Heart left ventricle (tissue), 16 donors: ENCODE measurements around the gene SLIT3. TPM values are rescaled to one million over a fixed set of nuclear protein-coding genes. Genes with fewer than 3 reads are reported as not detected.

Source experiments
- ATAC-seq, 4 donors: fragments of 200-7000 bp; cut with Tn5 transposase; one replicate each; pipeline ENCODE4 v1.9.1; 2020 to 2022; ENCODE audit warnings: moderate library complexity in 4 of 4, mild to moderate bottlenecking in 3 of 4, moderate number of reproducible peaks in 1 of 4
- DNase-seq, 5 donors: peaks; one replicate each; pipeline ENCODE4 v3.0.0-alpha.2; 2020
- H3K27ac ChIP-seq, 12 donors: fragments of 200-600 bp; sonication (generic) in 4 of 12; one replicate each; pipeline versions ENCODE4 v1.5.0 to v1.8.0; 2016 to 2022; ENCODE audit warnings: mild to moderate bottlenecking in 2 of 12
- H3K27me3 ChIP-seq, 9 donors: fragments of 200-600 bp; sonication (generic) in 2 of 9; one replicate each; pipeline versions ENCODE4 v1.5.1 to v1.8.0; 2016 to 2022; ENCODE audit warnings: mild to moderate bottlenecking in 3 of 9
- H3K36me3 ChIP-seq, 9 donors: fragments of 200-600 bp; sonication (generic) in 2 of 9; one replicate each; pipeline versions ENCODE4 v1.5.0 to v1.8.0; 2018 to 2022; ENCODE audit warnings: mild to moderate bottlenecking in 2 of 9
- H3K4me1 ChIP-seq, 12 donors: fragments of 200-600 bp; sonication (generic) in 4 of 12; one replicate each; pipeline versions ENCODE4 v1.5.0 to v1.8.0; 2016 to 2022; ENCODE audit warnings: mild to moderate bottlenecking in 3 of 12
- H3K4me3 ChIP-seq, 12 donors: fragments of 200-600 bp; sonication (generic) in 4 of 12; one replicate each; pipeline versions ENCODE4 v1.5.0 to v1.8.0; 2017 to 2022; ENCODE audit warnings: mild to moderate bottlenecking in 9 of 12, moderate library complexity in 4 of 12
- H3K9me3 ChIP-seq, 12 donors: fragments of 200-600 bp; sonication (generic) in 4 of 12; one replicate each; pipeline versions ENCODE4 v1.5.0 to v1.8.0; 2016 to 2022; ENCODE audit warnings: mild to moderate bottlenecking in 1 of 12
- POLR2A ChIP-seq, 2 donors: fragments of 450-650 bp; IDR thresholded peaks; one replicate each; pipeline ENCODE4 v1.6.1; 2017; ENCODE audit warnings: antibody characterized with exemption in 2 of 2, mild to moderate bottlenecking in 2 of 2, moderate library complexity in 2 of 2
- WGBS, 4 donors: extraction: QIAGEN DNeasy Blood & Tissue Kit in 2 of 4; methylation state at CpG; one replicate each; pipeline versions ENCODE4 v1.1.5 to v1.1.7; 2013 to 2018; 5-methylcytosine and 5-hydroxymethylcytosine counted together
- intact Hi-C, 10 donors: fragments of 100-400 bp; cut with DNase I; formaldehyde crosslinking; loops; one replicate each; pipeline versions ENCODE4 v1.11.1 to v1.14.2; 2022
- polyA plus RNA-seq, 2 donors: library from polyadenylated mRNA; stranded (reverse); fragments of 200-250 nt; gene quantifications; one replicate each; pipeline ENCODE4 v1.2.3, GENCODE V29; 2013
- total RNA-seq, 9 donors: library from RNA; depleted of rRNA in 2 of 9; stranded (reverse); fragments of >200 nt in 2 of 9; fragmentation: NEBNext Ultra II Directional in 3 of 9; extraction: Animal tissue kit (Norgen Biotek cat#: 25700) in 3 of 9; gene quantifications; one replicate each; pipeline versions ENCODE4 v1.1.0 to v1.2.4, GENCODE V29; 2016 to 2023
- TF ChIP-seq, protein P1 (sequence below), 12 donors: fragments of 200-600 bp; sonication (generic) in 4 of 12; IDR thresholded peaks; one replicate each; pipeline versions ENCODE4 v1.5.0 to v1.8.0; 2018 to 2022; ENCODE audit warnings: antibody characterized with exemption in 12 of 12, mild to moderate bottlenecking in 5 of 12
- donor health status: ischemic (EF 13 %, LVEDD 7.1; RV severe dilation, severe dysfunction).
- donor health status: healthy with polysubstance abuse.
- donor health status: DM: no; HTN: yes; CAD: no.
- donor health status: DM: no; HTN: no; CAD: no.
- donor health status: ischemic (EF 25% LVEDD 6.9; RV normal size, moderate dysfunction).
- donor health status: ischemic (EF 25% LVEDD 5.7; RV mildly dilated, moderate dysfunction).
- donor health status: healthy.
- donor health status: DM: yes; HTN: yes; CAD: no.
- donor health status: ischemic (EF 35%, LVEDD 5.7; RV mildly dilated, moderate dysfunction).
- donor health status: nonischemic (EF 11% LVEDD 7.7; RV severe dilation, severe dysfunction).
- donor health status: DM: yes; HTN: yes; CAD: no.
- donor health status: PGD.
- donor health status: ischemic (EF 29% LVEDD 5.4; RV normal size, mild dysfunction).
- donor health status: nonischemic (EF 23%, LVEDD 6.1; RV moderate dilation, normal function).

The SLIT3 gene
- total and polyA plus RNA-seq, 11 donors = 2.3 to 40.3 (median 14.4) TPM

DNA sequence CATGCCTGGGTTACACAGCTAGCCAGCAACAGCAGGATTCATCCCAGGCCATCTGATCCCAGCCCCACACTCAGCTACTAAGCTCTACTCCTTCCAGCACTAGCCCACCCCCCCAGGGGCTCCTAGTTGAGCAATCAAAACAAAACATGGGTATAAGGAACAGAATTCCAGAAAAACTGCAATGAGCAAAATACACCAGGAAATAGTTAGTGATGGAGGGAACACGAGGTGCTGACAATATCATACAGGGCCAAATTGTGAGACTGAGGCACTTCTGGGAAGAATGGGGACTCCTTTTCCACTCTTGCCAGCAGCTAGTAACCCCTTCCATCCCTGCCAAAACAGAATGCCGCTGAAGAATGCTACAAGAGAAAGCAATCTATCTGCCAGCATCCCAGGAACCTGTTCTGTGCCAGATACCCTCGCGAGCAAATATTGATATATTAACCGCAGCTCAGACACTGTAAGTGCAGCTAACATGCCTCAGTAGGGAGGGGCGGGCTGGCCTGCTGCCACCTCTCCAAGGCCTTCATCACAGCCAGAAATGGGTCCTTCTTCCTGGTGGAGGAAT lies 161.4 kb downstream of the SLIT3 start:
- Histone ChIP-seq H3K36me3 (no peaks in the 10 kb centered on the region), H3K27ac (no peak overlapping the region), H3K9me3 (no peaks in the 10 kb centered on the region), H3K4me1 (peaks cover 0 to 24% (median 4%) of the 10 kb centered on the region in 12 donors), H3K27me3 (no peaks in the 10 kb centered on the region), H3K4me3 (no peak overlapping the region)
- intact Hi-C loops = no loop called here
- TF ChIP-seq POLR2A (IDR thresholded peaks at IDR 0.05) = no peak
- TF ChIP-seq, protein P1, sequence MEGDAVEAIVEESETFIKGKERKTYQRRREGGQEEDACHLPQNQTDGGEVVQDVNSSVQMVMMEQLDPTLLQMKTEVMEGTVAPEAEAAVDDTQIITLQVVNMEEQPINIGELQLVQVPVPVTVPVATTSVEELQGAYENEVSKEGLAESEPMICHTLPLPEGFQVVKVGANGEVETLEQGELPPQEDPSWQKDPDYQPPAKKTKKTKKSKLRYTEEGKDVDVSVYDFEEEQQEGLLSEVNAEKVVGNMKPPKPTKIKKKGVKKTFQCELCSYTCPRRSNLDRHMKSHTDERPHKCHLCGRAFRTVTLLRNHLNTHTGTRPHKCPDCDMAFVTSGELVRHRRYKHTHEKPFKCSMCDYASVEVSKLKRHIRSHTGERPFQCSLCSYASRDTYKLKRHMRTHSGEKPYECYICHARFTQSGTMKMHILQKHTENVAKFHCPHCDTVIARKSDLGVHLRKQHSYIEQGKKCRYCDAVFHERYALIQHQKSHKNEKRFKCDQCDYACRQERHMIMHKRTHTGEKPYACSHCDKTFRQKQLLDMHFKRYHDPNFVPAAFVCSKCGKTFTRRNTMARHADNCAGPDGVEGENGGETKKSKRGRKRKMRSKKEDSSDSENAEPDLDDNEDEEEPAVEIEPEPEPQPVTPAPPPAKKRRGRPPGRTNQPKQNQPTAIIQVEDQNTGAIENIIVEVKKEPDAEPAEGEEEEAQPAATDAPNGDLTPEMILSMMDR (IDR thresholded peaks at IDR 0.05) = no peak
- 29 to 34% (median 32%) methylated on average over 3 to 6 of the region's 6 CpGs for WGBS, 4 donors
- DNase-seq (no peak), ATAC-seq (no peak)

DNA sequence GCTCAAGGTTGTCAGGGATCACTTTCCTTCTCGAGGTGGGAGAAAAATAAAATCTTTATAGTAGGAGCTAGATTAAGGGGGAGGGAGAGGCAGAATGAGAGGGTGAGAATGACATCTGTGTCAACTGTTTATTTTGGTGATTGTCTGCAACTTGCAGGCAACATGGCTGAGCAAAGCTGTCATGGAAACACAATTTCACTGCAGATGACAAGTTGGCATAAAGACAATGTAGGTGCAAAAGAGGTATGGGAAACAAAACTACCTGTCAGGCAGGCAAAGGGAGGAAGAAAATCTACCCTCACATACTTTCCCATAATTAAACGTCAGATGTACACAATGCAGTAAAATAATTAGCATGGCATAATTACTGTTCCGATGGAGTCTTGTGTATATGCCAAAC lies 167.4 kb downstream of the SLIT3 start:
- ATAC-seq (no peak), DNase-seq (no peak)
- intact Hi-C loops = loop anchor here in 1 of 10 donors (5.0 kb wide), 1 partner anchor 54 kb away; no protein-coding TSS in a partner anchor
- Histone ChIP-seq H3K4me1 (peaks cover 0 to 16% (median 0%) of the 10 kb centered on the region in 12 donors), H3K36me3 (no peaks in the 10 kb centered on the region), H3K9me3 (no peaks in the 10 kb centered on the region), H3K4me3 (no peak overlapping the region), H3K27ac (no peak overlapping the region), H3K27me3 (no peaks in the 10 kb centered on the region)
- WGBS, 4 donors = 66 to 71% (median 68%) methylated on average over 3 of the region's 3 CpGs
- TF ChIP-seq, protein P1 (IDR thresholded peaks at IDR 0.05) = no peak
- TF ChIP-seq POLR2A (IDR thresholded peaks at IDR 0.05) = no peak

DNA sequence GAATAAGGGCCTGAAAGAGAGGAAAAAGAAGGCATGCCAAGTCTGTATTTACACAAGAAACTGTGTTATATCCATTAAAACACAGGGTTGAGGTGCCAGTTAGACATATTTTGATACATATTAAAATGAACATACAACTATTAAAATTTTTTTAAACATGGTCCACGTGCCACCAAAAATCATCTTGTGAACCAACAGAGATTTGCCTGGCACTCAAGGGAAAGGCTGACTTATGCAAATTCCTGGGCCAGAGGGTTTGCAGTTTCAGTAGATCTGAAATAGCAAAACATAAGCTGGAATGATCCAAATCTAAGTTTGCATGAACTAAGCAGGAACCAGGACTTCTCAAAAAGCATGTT lies 168.7 kb downstream of the SLIT3 start:
- Histone ChIP-seq H3K4me1 (peaks cover 0 to 17% (median 0%) of the 10 kb centered on the region in 12 donors), H3K27ac (no peak overlapping the region), H3K4me3 (no peak overlapping the region), H3K36me3 (no peaks in the 10 kb centered on the region), H3K9me3 (no peaks in the 10 kb centered on the region), H3K27me3 (no peaks in the 10 kb centered on the region)
- 64 to 69% (median 66%) methylated on average over 1 of the region's 1 CpG for WGBS, 4 donors
- DNase-seq (no peak), ATAC-seq (no peak)
- no peak for TF ChIP-seq POLR2A (IDR thresholded peaks at IDR 0.05)
- TF ChIP-seq, protein P1 (IDR thresholded peaks at IDR 0.05) = no peak
- intact Hi-C loops = loop anchor here in 1 of 10 donors (5.0 kb wide), 1 partner anchor 55 kb away; no protein-coding TSS in a partner anchor

DNA sequence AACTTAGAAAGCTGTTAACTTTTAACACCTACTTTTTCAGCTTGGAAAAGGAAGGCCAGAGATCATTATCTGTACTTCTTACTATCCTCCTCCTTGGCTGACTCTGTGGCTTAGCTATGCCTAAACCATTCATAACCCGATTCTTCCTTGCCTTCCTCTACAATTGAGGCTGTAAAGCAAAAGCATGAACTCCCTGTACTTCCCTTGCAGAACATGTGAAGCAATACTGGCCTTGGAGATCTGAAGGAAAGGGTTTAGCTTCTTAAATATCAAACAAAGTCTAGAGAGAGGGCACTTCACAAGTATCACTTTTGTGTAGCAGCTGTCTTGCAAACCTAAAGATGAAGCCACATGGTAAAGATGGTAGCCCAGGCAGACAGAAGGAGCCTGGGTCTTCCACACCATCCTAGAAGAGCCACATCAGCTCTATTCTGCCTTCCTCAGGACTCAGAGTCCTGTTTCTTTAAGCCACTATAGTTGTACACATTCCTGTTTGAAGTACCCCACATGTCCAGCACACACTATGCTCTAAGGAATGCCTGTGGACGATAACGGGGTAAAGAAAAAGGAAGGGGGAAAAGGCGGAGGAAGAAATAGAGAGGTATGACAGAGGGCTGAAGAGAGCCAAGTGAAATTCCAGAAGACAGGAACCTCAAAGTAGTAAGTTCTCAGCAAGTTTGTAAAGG lies 169.2 kb downstream of the SLIT3 start:
- no peak overlapping the region for H3K27ac ChIP-seq
- TF ChIP-seq POLR2A (IDR thresholded peaks at IDR 0.05) = no peak
- TF ChIP-seq, protein P1 (IDR thresholded peaks at IDR 0.05) = no peak
- H3K36me3 ChIP-seq = no peaks in the 10 kb centered on the region
- peaks cover 0 to 18% (median 0%) of the 10 kb centered on the region in 12 donors for H3K4me1 ChIP-seq
- ATAC-seq (peak in 1 of 4 donors; percentile 40), DNase-seq (no peak)
- no peaks in the 10 kb centered on the region for H3K27me3 ChIP-seq
- 28 to 44% (median 30%) methylated on average over 4 of the region's 4 CpGs for WGBS, 4 donors
- intact Hi-C loops = loop anchor here in 1 of 10 donors (5.0 kb wide), 1 partner anchor 56 kb away; no protein-coding TSS in a partner anchor
- no peak overlapping the region for H3K4me3 ChIP-seq
- H3K9me3 ChIP-seq = no peaks in the 10 kb centered on the region
